HUES48 (cell line): ENCODE results near the gene VSTM5.
"Not testable (repeated sequence)": the region's sequence is repeated elsewhere in the genome, so short reads cannot be mapped to it uniquely, and the experiment has no call there.

Experiments
- H3K27ac ChIP-seq: one replicate; pipeline ENCODE4 v1.7.0; 2013; ENCODE audit warnings: low read depth, low read length, inconsistent platforms
- H3K27me3 ChIP-seq: 2 replicates; pipeline ENCODE4 v1.6.1; 2013; ENCODE audit warnings: mild to moderate bottlenecking, low read length; ENCODE audit not compliant: control insufficient read depth, insufficient read depth
- H3K36me3 ChIP-seq: 2 replicates; pipeline ENCODE4 v1.6.1; 2013; ENCODE audit warnings: low read length; ENCODE audit not compliant: control insufficient read depth, insufficient read depth
- H3K4me1 ChIP-seq: 2 replicates; pipeline ENCODE4 v1.6.1; 2013; ENCODE audit warnings: mild to moderate bottlenecking, low read length; ENCODE audit not compliant: control insufficient read depth, insufficient read depth
- H3K4me3 ChIP-seq: 2 replicates; pipeline ENCODE4 v1.5.1; 2013; ENCODE audit warnings: mild to moderate bottlenecking, low read depth, low read length
- H3K9ac ChIP-seq: 2 replicates; pipeline ENCODE4 v1.6.1; 2013; ENCODE audit warnings: mild to moderate bottlenecking, low read depth, low read length, moderate library complexity
- H3K9me3 ChIP-seq: 2 replicates; pipeline ENCODE4 v1.6.1; 2013; ENCODE audit warnings: low read length; ENCODE audit not compliant: control insufficient read depth, insufficient read depth

VSTM5 gene

GRCh38 chr11:93791493-93791892 lies 58.9 kb downstream of the VSTM5 start:
- no peaks in the 10 kb centered on the region for H3K9me3 ChIP-seq
- H3K36me3 ChIP-seq, result peaks cover 96% of the 10 kb centered on the region
- no peak overlapping the region for H3K27ac ChIP-seq
- peaks cover 4% of the 10 kb centered on the region; the same call in 1 of the 2 replicates for H3K4me1 ChIP-seq
- no peak overlapping the region for H3K4me3 ChIP-seq
- no peak overlapping the region for H3K9ac ChIP-seq
- no peaks in the 10 kb centered on the region for H3K27me3 ChIP-seq

- H3K27me3 ChIP-seq, result no peaks in the 10 kb centered on the region
- peaks cover 39% of the 10 kb centered on the region for H3K36me3 ChIP-seq
These were observed 65.5 kb downstream of the VSTM5 start for GRCh38 chr11:93784935-93785360.

GRCh38 chr11:93784145-93784934 lies 66.1 kb downstream of the VSTM5 start, which contains the start of gene MED17:
Gene MED17, plus strand, starts transcription at chr11:93784282. Its CDS starts 232 bp downstream, at chr11:93784514.
- peaks cover 33% of the 10 kb centered on the region for H3K36me3 ChIP-seq
- peaks cover 9% of the 10 kb centered on the region; the same call in 1 of the 2 replicates for H3K4me1 ChIP-seq
- H3K27ac ChIP-seq, result peak within 1 kb of the TSS; percentile 99
- H3K9me3 ChIP-seq, result no peaks in the 10 kb centered on the region
- H3K4me3 ChIP-seq, result peak within 1 kb of the TSS; percentile 97
- H3K9ac ChIP-seq, result peak within 1 kb of the TSS; percentile 98
- H3K27me3 ChIP-seq, result no peaks in the 10 kb centered on the region

More at GRCh38 chr11:93784935-93785360, 65.5 kb downstream of the VSTM5 start:
- Histone ChIP-seq H3K9ac (peak overlapping the region; percentile 98), H3K4me1 (peaks cover 9% of the 10 kb centered on the region; the same call in 1 of the 2 replicates), H3K9me3 (no peaks in the 10 kb centered on the region), H3K4me3 (peak overlapping the region; percentile 97), H3K27ac (peak overlapping the region; percentile 99)

- H3K36me3 ChIP-seq, result peaks cover 27% of the 10 kb centered on the region
- H3K9me3 ChIP-seq, result no peaks in the 10 kb centered on the region
- H3K4me1 ChIP-seq, result peaks cover 9% of the 10 kb centered on the region; the same call in 1 of the 2 replicates
- no peaks in the 10 kb centered on the region for H3K27me3 ChIP-seq
- H3K9ac ChIP-seq, result peak overlapping the region; percentile 98
- H3K4me3 ChIP-seq, result peak overlapping the region; percentile 97
- peak overlapping the region; percentile 99 for H3K27ac ChIP-seq
These were observed 66.7 kb downstream of the VSTM5 start for GRCh38 chr11:93783765-93784144.

GRCh38 chr11:93783362-93783761 lies 67.1 kb downstream of the VSTM5 start:
- peak overlapping the region; percentile 97 for H3K4me3 ChIP-seq
- H3K27ac ChIP-seq, result no peak overlapping the region

GRCh38 chr11:93775289-93775688 lies 75.1 kb downstream of the VSTM5 start:
- H3K36me3 ChIP-seq, result no peaks in the 10 kb centered on the region
- no peaks in the 10 kb centered on the region for H3K27me3 ChIP-seq
- H3K4me1 ChIP-seq, result no peaks in the 10 kb centered on the region
- no peak overlapping the region for H3K4me3 ChIP-seq
- H3K9ac ChIP-seq, result no peak overlapping the region
- H3K27ac ChIP-seq, result no peak overlapping the region
- no peaks in the 10 kb centered on the region for H3K9me3 ChIP-seq

More at GRCh38 chr11:93783362-93783761, 67.1 kb downstream of the VSTM5 start:
- H3K4me1 ChIP-seq, result peaks cover 9% of the 10 kb centered on the region; the same call in 1 of the 2 replicates
- no peaks in the 10 kb centered on the region for H3K9me3 ChIP-seq
- H3K27me3 ChIP-seq, result no peaks in the 10 kb centered on the region
- H3K9ac ChIP-seq, result no peak overlapping the region; the same call in 1 of the 2 replicates
- peaks cover 24% of the 10 kb centered on the region for H3K36me3 ChIP-seq

- not testable (repeated sequence) for H3K36me3 ChIP-seq, H3K9me3 ChIP-seq, H3K27ac ChIP-seq, H3K4me3 ChIP-seq, H3K4me1 ChIP-seq, H3K27me3 ChIP-seq, H3K9ac ChIP-seq
These were observed 75.9 kb downstream of the VSTM5 start for GRCh38 chr11:93774560-93774959.

- Histone ChIP-seq H3K9ac (no peak overlapping the region), H3K9me3 (no peaks in the 10 kb centered on the region), H3K4me1 (no peaks in the 10 kb centered on the region), H3K27ac (no peak overlapping the region), H3K4me3 (no peak overlapping the region), H3K36me3 (no peaks in the 10 kb centered on the region), H3K27me3 (no peaks in the 10 kb centered on the region)
These were observed 76.7 kb downstream of the VSTM5 start for GRCh38 chr11:93773601-93774200.

- Histone ChIP-seq H3K36me3 (no peaks in the 10 kb centered on the region), H3K4me1 (no peaks in the 10 kb centered on the region)
These were observed 77.4 kb downstream of the VSTM5 start for GRCh38 chr11:93773045-93773477.

GRCh38 chr11:93772123-93772522 lies 78.3 kb downstream of the VSTM5 start:
- Histone ChIP-seq H3K27me3 (no peaks in the 10 kb centered on the region), H3K9me3 (no peaks in the 10 kb centered on the region), H3K9ac (no peak overlapping the region), H3K4me1 (no peaks in the 10 kb centered on the region), H3K4me3 (no peak overlapping the region), H3K36me3 (no peaks in the 10 kb centered on the region), H3K27ac (no peak overlapping the region)

More at GRCh38 chr11:93773045-93773477, 77.4 kb downstream of the VSTM5 start:
- H3K9ac ChIP-seq, result no peak overlapping the region
- H3K9me3 ChIP-seq, result no peaks in the 10 kb centered on the region
- no peaks in the 10 kb centered on the region for H3K27me3 ChIP-seq
- no peak overlapping the region for H3K27ac ChIP-seq
- H3K4me3 ChIP-seq, result no peak overlapping the region

GRCh38 chr11:93770160-93770559 lies 80.3 kb downstream of the VSTM5 start:
- Histone ChIP-seq H3K36me3 (no peaks in the 10 kb centered on the region), H3K4me1 (no peaks in the 10 kb centered on the region), H3K9ac (no peak overlapping the region), H3K9me3 (no peaks in the 10 kb centered on the region), H3K27ac (no peak overlapping the region), H3K4me3 (no peak overlapping the region), H3K27me3 (no peaks in the 10 kb centered on the region)
